ENCODE results near the gene FN3K.

Gene FN3K

DNA sequence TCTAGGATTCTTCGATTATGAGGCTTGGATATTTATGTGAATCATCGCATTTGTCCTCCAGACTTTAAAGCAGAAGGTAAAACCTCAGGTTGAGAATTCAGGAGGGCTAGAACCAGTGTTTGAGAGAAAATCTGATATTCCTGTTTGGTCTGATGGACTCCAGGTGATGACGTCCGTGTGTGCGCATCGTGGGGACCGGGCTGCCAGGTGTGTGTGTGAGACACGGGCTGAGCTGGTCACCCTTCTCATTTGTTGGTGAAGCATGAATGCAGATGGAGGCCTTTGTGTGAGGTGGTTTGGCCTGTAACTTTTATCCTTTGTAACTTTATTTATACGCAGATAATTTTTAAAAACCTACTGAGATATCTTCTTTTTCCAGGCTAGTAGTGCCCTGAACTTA lies 61.6 kb downstream of the FN3K start:
- no peak for DNase-seq

GRCh38 chr17:82798752-82799151 lies 63.3 kb downstream of the FN3K start:
- DNase-seq, result no peak

- DNase-seq, result no peak
These were observed 64.2 kb downstream of the FN3K start for GRCh38 chr17:82799591-82799990.

Measured in NCI-H1105 (cell line).